H9 (cell line): ENCODE results near the gene ZNRF1. TPM values are rescaled to one million over a fixed set of nuclear protein-coding genes. Genes with fewer than 3 reads are reported as not detected.
A peak's percentile ranks its signal among the peaks of the same experiment; 100 is the strongest.

Source experiments
- DNase-seq: peaks from one replicate; pipeline ENCODE4 v3.0.0-alpha.2; 2017
- H2AFZ ChIP-seq: one replicate; pipeline ENCODE4 v1.6.1; 2013; ENCODE audit warnings: mild to moderate bottlenecking, low read length, control low read depth, moderate library complexity
- H2AK5ac ChIP-seq: 2 replicates; pipeline ENCODE4 v1.6.1; 2013; ENCODE audit warnings: low read length, control low read depth, mixed read lengths; ENCODE audit not compliant: insufficient read length
- H2BK120ac ChIP-seq: one replicate; pipeline ENCODE4 v1.6.1; 2013; ENCODE audit warnings: low read depth, mild to moderate bottlenecking, low read length, control low read depth, inconsistent platforms; ENCODE audit not compliant: poor library complexity, severe bottlenecking
- H2BK12ac ChIP-seq: 2 replicates; pipeline ENCODE4 v1.6.1; 2013; ENCODE audit warnings: low read length, control low read depth, mixed read lengths, low read depth; ENCODE audit not compliant: insufficient read length
- H2BK15ac ChIP-seq: 2 replicates; pipeline ENCODE4 v1.6.1; 2013; ENCODE audit warnings: low read depth, low read length, control low read depth
- H2BK20ac ChIP-seq: one replicate; pipeline ENCODE4 v1.6.1; 2013; ENCODE audit warnings: low read depth, mild to moderate bottlenecking, low read length, control low read depth, inconsistent platforms; ENCODE audit not compliant: poor library complexity, severe bottlenecking
- H2BK5ac ChIP-seq: 2 replicates; pipeline ENCODE4 v1.6.1; 2013; ENCODE audit warnings: low read length, control low read depth, mixed read lengths; ENCODE audit not compliant: insufficient read length
- H3K14ac ChIP-seq: 2 replicates; pipeline ENCODE4 v1.6.1; 2013; ENCODE audit warnings: low read length, control low read depth; ENCODE audit not compliant: insufficient read depth
- H3K18ac ChIP-seq: 2 replicates; pipeline ENCODE4 v1.6.1; 2013; ENCODE audit warnings: low read depth, mild to moderate bottlenecking, mixed read lengths, low read length, control low read depth; ENCODE audit not compliant: insufficient read length
- H3K23ac ChIP-seq: 2 replicates; pipeline ENCODE4 v1.6.1; 2013; ENCODE audit warnings: low read length, control low read depth, mixed read lengths, low read depth; ENCODE audit not compliant: insufficient read length
- H3K23me2 ChIP-seq: 2 replicates; pipeline ENCODE4 v1.6.1; 2013; ENCODE audit warnings: low read depth, mild to moderate bottlenecking, mixed read lengths, low read length, control low read depth; ENCODE audit not compliant: insufficient read length, poor library complexity, severe bottlenecking
- H3K27ac ChIP-seq: 2 replicates; pipeline ENCODE4 v1.5.1; 2013; ENCODE audit warnings: low read length, control low read depth, mixed read lengths, low read depth; ENCODE audit not compliant: insufficient read length
- H3K27me3 ChIP-seq: 2 replicates; pipeline ENCODE4 v1.6.1; 2013; ENCODE audit warnings: low read length, control low read depth, inconsistent platforms; ENCODE audit not compliant: insufficient read depth
- H3K4ac ChIP-seq: 2 replicates; pipeline ENCODE4 v1.6.1; 2013; ENCODE audit warnings: low read depth, mild to moderate bottlenecking, control low read depth, inconsistent platforms, low read length, moderate library complexity
- H3K4me1 ChIP-seq: 2 replicates; pipeline ENCODE4 v1.6.1; 2013; ENCODE audit warnings: low read length, control low read depth, inconsistent platforms; ENCODE audit not compliant: insufficient read depth
- H3K4me2 ChIP-seq: 2 replicates; pipeline ENCODE4 v1.6.1; 2013; ENCODE audit warnings: low read length, control low read depth, mixed read lengths; ENCODE audit not compliant: insufficient read length, insufficient read depth
- H3K56ac ChIP-seq: 2 replicates; pipeline ENCODE4 v1.6.1; 2013; ENCODE audit warnings: low read depth, mild to moderate bottlenecking, mixed read lengths, low read length, control low read depth; ENCODE audit not compliant: insufficient read length
- H3K79me1 ChIP-seq: 2 replicates; pipeline ENCODE4 v1.6.1; 2013; ENCODE audit warnings: low read depth, mild to moderate bottlenecking, moderate library complexity, low read length, control low read depth, inconsistent platforms; ENCODE audit not compliant: insufficient read depth, poor library complexity, severe bottlenecking
- H3K79me2 ChIP-seq: 2 replicates; pipeline ENCODE4 v1.6.1; 2013; ENCODE audit warnings: low read length, control low read depth, inconsistent platforms; ENCODE audit not compliant: insufficient read depth
- H3K9ac ChIP-seq: 2 replicates; pipeline ENCODE4 v1.6.1; 2013; ENCODE audit warnings: low read length, control low read depth, mixed read lengths; ENCODE audit not compliant: insufficient read length; ENCODE audit errors: extremely low read depth
- H3K9me3 ChIP-seq: one replicate; pipeline ENCODE4 v1.6.1; 2013; ENCODE audit warnings: low read depth, low read length, inconsistent platforms; ENCODE audit not compliant: control insufficient read depth
- H3T11ph ChIP-seq: one replicate; pipeline ENCODE4 v1.6.1; 2013; ENCODE audit warnings: mild to moderate bottlenecking, low read length, control low read depth, inconsistent platforms
- H4K20me1 ChIP-seq: one replicate; pipeline ENCODE4 v1.6.1; 2013; ENCODE audit not compliant: control insufficient read depth, insufficient read length, insufficient read depth
- H4K5ac ChIP-seq: 2 replicates; pipeline ENCODE4 v1.6.1; 2013; ENCODE audit warnings: low read depth, mild to moderate bottlenecking, mixed read lengths, low read length, control low read depth; ENCODE audit not compliant: insufficient read length
- H4K8ac ChIP-seq: replicated peaks from 2 replicates; pipeline ENCODE4 v1.6.1; 2013; ENCODE audit warnings: low read length, control low read depth, mixed read lengths, low read depth; ENCODE audit not compliant: insufficient read length
- H4K91ac ChIP-seq: 2 replicates; pipeline ENCODE4 v1.6.1; 2013; ENCODE audit warnings: low read depth, mild to moderate bottlenecking, moderate library complexity, mixed read lengths, low read length, control low read depth; ENCODE audit not compliant: insufficient read length
- H3K27ac Mint-ChIP-seq, 3 experiments: 2 replicates in 2 of 3; 3 replicates in 1 of 3; pipeline ENCODE4 v1.8.0; 2020 to 2021; ENCODE audit warnings: mixed read lengths in 3 of 3, mild to moderate bottlenecking in 1 of 3, moderate library complexity in 1 of 3
- H3K27me3 Mint-ChIP-seq: 2 replicates; pipeline ENCODE4 v1.8.0; 2021; ENCODE audit warnings: low read depth, mild to moderate bottlenecking, moderate library complexity, mixed read lengths
- H3K36me3 Mint-ChIP-seq, 3 experiments: 2 replicates in 2 of 3; 3 replicates in 1 of 3; pipeline ENCODE4 v1.8.0; 2020 to 2021; ENCODE audit warnings: low read depth in 3 of 3, mixed read lengths in 3 of 3; ENCODE audit not compliant: insufficient read depth in 1 of 3
- H3K4me1 Mint-ChIP-seq, 2 experiments: 2 replicates each; pipeline ENCODE4 v1.8.0; 2020; ENCODE audit warnings: mixed read lengths in 2 of 2
- H3K4me3 Mint-ChIP-seq, 2 experiments: 2 replicates in 1 of 2; 3 replicates in 1 of 2; pipeline ENCODE4 v1.8.0; 2020 to 2021; ENCODE audit warnings: mild to moderate bottlenecking in 2 of 2, mixed read lengths in 2 of 2, moderate library complexity in 1 of 2
- H3K9me3 Mint-ChIP-seq, 2 experiments: 2 replicates in 1 of 2; 3 replicates in 1 of 2; pipeline ENCODE4 v1.8.0; 2020; ENCODE audit warnings: mild to moderate bottlenecking in 2 of 2, mixed read lengths in 2 of 2, moderate library complexity in 1 of 2
- CTCF ChIP-seq: fragments of 200-600 bp; sonication (generic); conservative IDR thresholded peaks from 3 replicates; pipeline ENCODE4 v1.8.0; 2021; ENCODE audit warnings: antibody characterized with exemption, mild to moderate bottlenecking
- WGBS: extraction: QIAGEN DNeasy Blood & Tissue Kit; methylation state at CpG from one replicate; pipeline ENCODE4 v1.1.7; 2013; ENCODE audit warnings: missing lambda C conversion rate, low lambda C conversion rate, mixed read lengths; ENCODE audit not compliant: insufficient read length; ENCODE audit errors: extremely low coverage; 5-methylcytosine and 5-hydroxymethylcytosine counted together
- total RNA-seq: library from RNA; stranded (reverse); gene quantifications from 2 replicates; pipeline ENCODE4 v1.2.1, GENCODE V29; 2021

Gene ZNRF1
- total RNA-seq, 1 experiment from 2014 or later, result 49.6 TPM

- no peaks in the 10 kb centered on the region for H3K23me2 ChIP-seq
- H3K9ac ChIP-seq, result no peak overlapping the region
- no peak overlapping the region for H2AFZ ChIP-seq
- H4K20me1 ChIP-seq, result no peaks in the 10 kb centered on the region
- no peaks in the 10 kb centered on the region; the same call in 1 of the 2 replicates for H3K4me1 ChIP-seq
- no peak overlapping the region for H3K23ac ChIP-seq
- H2BK20ac ChIP-seq, result no peak overlapping the region
- H3K9me3 ChIP-seq, result no peaks in the 10 kb centered on the region
- Mint-ChIP-seq H3K4me1 (peaks cover 33 to 44% of the 10 kb centered on the region in 2 experiments), H3K27me3 (no peaks in the 10 kb centered on the region), H3K27ac (0 out of 7 replicates have a peak overlapping the region, but pooled peaks of 1 of the 3 experiments have one; percentile 18), H3K4me3 (peak overlapping the region in 1 of 2 experiments; percentile 48; a peak in 1 of 5 replicates), H3K36me3 (peaks cover 0 to 4% (median 3%) of the 10 kb centered on the region in 3 experiments; a peak in 2 of 7 replicates), H3K9me3 (no peaks in the 10 kb centered on the region)
- no peak overlapping the region for H2BK15ac ChIP-seq
- H2AK5ac ChIP-seq, result no peak overlapping the region
- no peak overlapping the region for H3K4ac ChIP-seq
- H3T11ph ChIP-seq, result no peak overlapping the region
- no peak overlapping the region for H4K91ac ChIP-seq
- no peak overlapping the region for H3K56ac ChIP-seq
- peaks cover 13% of the 10 kb centered on the region; the same call in 1 of the 2 replicates for H3K79me2 ChIP-seq
- no peak overlapping the region for H4K5ac ChIP-seq
- H2BK12ac ChIP-seq, result no peak overlapping the region
- no peak overlapping the region for H3K18ac ChIP-seq
- TF ChIP-seq CTCF, result no peak
- no peak overlapping the region for H3K4me2 ChIP-seq
- DNase-seq, result no peak
- no peak overlapping the region for H4K8ac ChIP-seq
- no peak overlapping the region for H2BK5ac ChIP-seq
- peaks cover 9% of the 10 kb centered on the region for H3K79me1 ChIP-seq
- whole genome bisulfite sequencing, result no CpG with 5 or more reads among the region's 2 CpGs
- H3K27ac ChIP-seq, result no peak overlapping the region
- no peaks in the 10 kb centered on the region for H3K27me3 ChIP-seq
- H3K14ac ChIP-seq, result no peak overlapping the region
- H2BK120ac ChIP-seq, result no peak overlapping the region
Measured at GRCh38 chr16:75054556-75054947, 55.7 kb downstream of the ZNRF1 start.
